HepG2 (cell line): ENCODE measurements around the gene DPYSL3.

Experiments
- AKAP8 ChIP-seq: sonication (generic); formaldehyde crosslinking; IDR thresholded peaks from 2 replicates; pipeline ENCODE4 v1.5.1; 2020; ENCODE audit warnings: mild to moderate bottlenecking, missing genetic modification reagents
- CBX1 ChIP-seq: IDR thresholded peaks from one replicate; pipeline ENCODE4 v1.6.1; 2016; ENCODE audit warnings: antibody characterized with exemption, low read depth
- CEBPB ChIP-seq: IDR thresholded peaks from 2 replicates; pipeline ENCODE4 v1.6.1; 2011; ENCODE audit warnings: low read depth, low read length, improper control_type of control experiment, borderline replicate concordance
- CHD2 ChIP-seq: IDR thresholded peaks from 2 replicates; pipeline ENCODE4 v1.6.1; 2011; ENCODE audit warnings: low read depth, low read length, improper control_type of control experiment
- CTCF ChIP-seq: sonication (generic); formaldehyde crosslinking; IDR thresholded peaks from 2 replicates; pipeline ENCODE4 v1.5.0; 2020; ENCODE audit warnings: mild to moderate bottlenecking, missing genetic modification reagents, moderate library complexity
- KIAA2018 ChIP-seq: sonication (generic); formaldehyde crosslinking; IDR thresholded peaks from 2 replicates; pipeline ENCODE4 v1.5.0; 2020; ENCODE audit warnings: mild to moderate bottlenecking, missing genetic modification reagents, borderline replicate concordance
- MLX ChIP-seq: IDR thresholded peaks from 2 replicates; pipeline ENCODE4 v1.6.1; 2016
- POLR2AphosphoS5 ChIP-seq: IDR thresholded peaks from 2 replicates; pipeline ENCODE4 v1.6.1; 2012; ENCODE audit warnings: low read depth, low read length
- RAD21 ChIP-seq: fragments of 450-650 bp; formaldehyde crosslinking; IDR thresholded peaks from 2 replicates; pipeline ENCODE4 v1.5.0; 2020; ENCODE audit warnings: mild to moderate bottlenecking
- SRSF4 ChIP-seq: fragments of 200-400 bp; formaldehyde crosslinking; IDR thresholded peaks from one replicate; pipeline ENCODE4 v1.6.1; 2018; ENCODE audit warnings: mild to moderate bottlenecking, low read depth, low read length, moderate library complexity; ENCODE audit not compliant: poor library complexity, severe bottlenecking
- ZNF138 ChIP-seq: sonication (generic); formaldehyde crosslinking; IDR thresholded peaks from 2 replicates; pipeline ENCODE4 v1.5.0; 2020; ENCODE audit warnings: mild to moderate bottlenecking, low read depth, missing genetic modification reagents
- ZNF839 ChIP-seq: sonication (generic); formaldehyde crosslinking; IDR thresholded peaks from 2 replicates; pipeline ENCODE4 v1.4.0; 2020; ENCODE audit warnings: missing genetic modification reagents, mild to moderate bottlenecking, borderline replicate concordance
- TF ChIP-seq, protein P1 (sequence below): sonication (generic); formaldehyde crosslinking; IDR thresholded peaks from 2 replicates; pipeline ENCODE4 v1.5.0; 2020; ENCODE audit warnings: missing genetic modification reagents

- TF ChIP-seq ZNF138 (CRISPR knock-in tag) (no peak), POLR2AphosphoS5 (no peak), RAD21 (CRISPR knock-in tag) (no peak), KIAA2018 (no peak), CTCF (CRISPR knock-in tag) (no peak), CHD2 (no peak), CEBPB (no peak), AKAP8 (CRISPR knock-in tag) (no peak), CBX1 (no peak), MLX (no peak), ZNF839 (no peak), SRSF4 (no peak)
- TF ChIP-seq, protein P1, sequence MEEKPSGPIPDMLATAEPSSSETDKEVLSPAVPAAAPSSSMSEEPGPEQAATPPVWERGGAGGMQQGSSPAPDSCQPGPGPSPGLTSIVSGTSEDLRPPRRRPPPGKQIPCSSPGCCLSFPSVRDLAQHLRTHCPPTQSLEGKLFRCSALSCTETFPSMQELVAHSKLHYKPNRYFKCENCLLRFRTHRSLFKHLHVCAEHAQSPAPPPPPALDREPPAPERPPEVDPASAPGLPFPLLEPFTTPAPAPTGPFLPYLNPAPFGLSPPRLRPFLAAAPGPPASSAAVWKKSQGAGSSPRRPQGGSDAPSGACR (CRISPR knock-in tag), result no peak
Observed at GRCh38 chr5:147472664-147473475, 37.0 kb downstream of the DPYSL3 start.
